ENCODE data around the gene VWA3B.
"Not testable (repeated sequence)": the region's sequence is repeated elsewhere in the genome, so short reads cannot be mapped to it uniquely, and the experiment has no call there.

The VWA3B gene

GRCh38 chr2:98134172-98135005 lies 47.4 kb downstream of the VWA3B start:
- Histone ChIP-seq H3K79me2 (ENCODE audit: insufficient read depth, low read length) (no peaks in the 10 kb centered on the region), H3K4me3 (ENCODE audit: insufficient read depth, low read length, poor library complexity, severe bottlenecking) (no peak overlapping the region), H3K4me2 (ENCODE audit: low read depth, low read length, poor library complexity, severe bottlenecking) (no peak overlapping the region), H3K36me3 (ENCODE audit: low read length) (no peaks in the 10 kb centered on the region), H3K27me3 (ENCODE audit: low read length) (no peaks in the 10 kb centered on the region), H4K20me1 (ENCODE audit: low read depth, low read length) (no peaks in the 10 kb centered on the region), H2AFZ (ENCODE audit: low read depth, low read length, severe bottlenecking) (no peak overlapping the region), H3K9ac (ENCODE audit: low read length) (no peak overlapping the region), H3K9me3 (ENCODE audit: insufficient read depth, low read length) (no peaks in the 10 kb centered on the region), H3F3A (ENCODE audit: insufficient read depth) (no peaks in the 10 kb centered on the region), H3K27ac (ENCODE audit: low read depth, low read length) (no peak overlapping the region), H3K9me2 (replicated peaks; ENCODE audit: insufficient read depth, low read length) (no peaks in the 10 kb centered on the region)
- no peak for TF ChIP-seq CTCF (IDR thresholded peaks at IDR 0.05; ENCODE audit: insufficient read depth, low read length, poor library complexity, severe bottlenecking)
- no peak for TF ChIP-seq EZH2phosphoT487 (conservative IDR thresholded peaks at IDR 0.05; ENCODE audit: low read length)

- H3K27ac ChIP-seq (ENCODE audit: low read depth, low read length) = no peak overlapping the region
- no peak overlapping the region for H3K9ac ChIP-seq (ENCODE audit: low read length)
- H3K79me2 ChIP-seq (ENCODE audit: insufficient read depth, low read length) = no peaks in the 10 kb centered on the region
- H3K9me2 ChIP-seq (replicated peaks; ENCODE audit: insufficient read depth, low read length) = no peaks in the 10 kb centered on the region
- H3K36me3 ChIP-seq (ENCODE audit: low read length) = no peaks in the 10 kb centered on the region
- no peaks in the 10 kb centered on the region for H3K27me3 ChIP-seq (ENCODE audit: low read length)
- H2AFZ ChIP-seq (ENCODE audit: low read depth, low read length, severe bottlenecking) = no peak overlapping the region
- H3K9me3 ChIP-seq (ENCODE audit: insufficient read depth, low read length) = no peaks in the 10 kb centered on the region
- TF ChIP-seq EZH2phosphoT487 (conservative IDR thresholded peaks at IDR 0.05; ENCODE audit: low read length) (no peak), CTCF (IDR thresholded peaks at IDR 0.05; ENCODE audit: insufficient read depth, low read length, poor library complexity, severe bottlenecking) (no peak)
- H3K4me3 ChIP-seq (ENCODE audit: insufficient read depth, low read length, poor library complexity, severe bottlenecking) = no peak overlapping the region
- H3K4me2 ChIP-seq (ENCODE audit: low read depth, low read length, poor library complexity, severe bottlenecking) = no peak overlapping the region
- no peaks in the 10 kb centered on the region for H3F3A ChIP-seq (ENCODE audit: insufficient read depth)
- H4K20me1 ChIP-seq (ENCODE audit: low read depth, low read length) = no peaks in the 10 kb centered on the region
Observed at GRCh38 chr2:98137196-98137595, 50.2 kb downstream of the VWA3B start.

- not testable (repeated sequence) for H3K4me3 ChIP-seq (ENCODE audit: insufficient read depth, low read length, poor library complexity, severe bottlenecking); H3K79me2 ChIP-seq (ENCODE audit: insufficient read depth, low read length); H3F3A ChIP-seq (ENCODE audit: insufficient read depth); H3K36me3 ChIP-seq (ENCODE audit: low read length); H3K27ac ChIP-seq (ENCODE audit: low read depth, low read length); H4K20me1 ChIP-seq (ENCODE audit: low read depth, low read length); H2AFZ ChIP-seq (ENCODE audit: low read depth, low read length, severe bottlenecking); H3K27me3 ChIP-seq (ENCODE audit: low read length); H3K9ac ChIP-seq (ENCODE audit: low read length); H3K4me2 ChIP-seq (ENCODE audit: low read depth, low read length, poor library complexity, severe bottlenecking); H3K9me2 ChIP-seq (replicated peaks; ENCODE audit: insufficient read depth, low read length); H3K9me3 ChIP-seq (ENCODE audit: insufficient read depth, low read length)
Observed at GRCh38 chr2:98138978-98139377, 52.0 kb downstream of the VWA3B start.

DNA sequence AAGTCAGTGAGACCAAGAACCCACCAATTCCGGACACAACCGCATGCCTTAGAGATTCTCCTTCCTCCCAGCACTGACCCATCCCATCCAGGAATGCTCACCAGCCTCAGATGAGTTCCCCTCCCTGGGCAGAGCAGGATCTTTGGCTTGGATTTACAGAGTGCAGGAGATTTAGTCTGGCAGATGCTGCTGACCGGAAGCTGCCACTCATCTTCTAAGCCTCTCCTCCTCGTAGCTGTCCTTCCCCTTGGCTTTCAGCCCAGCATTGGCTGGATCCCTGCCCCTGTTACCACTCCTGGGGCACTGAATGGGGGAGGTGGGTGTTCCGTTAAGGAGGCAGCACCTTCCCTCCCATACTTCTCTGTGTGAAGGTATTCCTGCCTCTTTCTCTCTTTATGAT lies 53.2 kb downstream of the VWA3B start:
- Histone ChIP-seq H3K9me2 (replicated peaks; ENCODE audit: insufficient read depth, low read length) (no peaks in the 10 kb centered on the region), H3K9ac (ENCODE audit: low read length) (no peak overlapping the region), H3K4me2 (ENCODE audit: low read depth, low read length, poor library complexity, severe bottlenecking) (no peak overlapping the region), H2AFZ (ENCODE audit: low read depth, low read length, severe bottlenecking) (no peak overlapping the region), H3K9me3 (ENCODE audit: insufficient read depth, low read length) (no peaks in the 10 kb centered on the region), H3K4me3 (ENCODE audit: insufficient read depth, low read length, poor library complexity, severe bottlenecking) (no peak overlapping the region), H3K36me3 (ENCODE audit: low read length) (no peaks in the 10 kb centered on the region), H3F3A (ENCODE audit: insufficient read depth) (no peaks in the 10 kb centered on the region), H4K20me1 (ENCODE audit: low read depth, low read length) (no peaks in the 10 kb centered on the region), H3K27ac (ENCODE audit: low read depth, low read length) (no peak overlapping the region), H3K27me3 (ENCODE audit: low read length) (no peaks in the 10 kb centered on the region), H3K79me2 (ENCODE audit: insufficient read depth, low read length) (no peaks in the 10 kb centered on the region)
- no peak for TF ChIP-seq EZH2phosphoT487 (conservative IDR thresholded peaks at IDR 0.05; ENCODE audit: low read length)
- no peak for TF ChIP-seq CTCF (IDR thresholded peaks at IDR 0.05; ENCODE audit: insufficient read depth, low read length, poor library complexity, severe bottlenecking)
